Neutrophil (primary cell): ENCODE results near the gene SNAP25.

ENCODE experiments used
- H3K27ac ChIP-seq: fragments of 200-600 bp; sonication (generic); 2 replicates; pipeline ENCODE4 v1.5.1; 2016; ENCODE audit warnings: mild to moderate bottlenecking, moderate library complexity
- H3K27me3 ChIP-seq: fragments of 200-600 bp; sonication (generic); 2 replicates; pipeline ENCODE4 v1.6.0; 2016; ENCODE audit warnings: mild to moderate bottlenecking
- H3K36me3 ChIP-seq: fragments of 200-600 bp; sonication (generic); 2 replicates; pipeline ENCODE4 v1.5.1; 2017
- H3K4me1 ChIP-seq, 2 experiments: fragments of 200-600 bp in 1 of 2; sonication (generic) in 1 of 2; 1 replicate in 1 of 2; 2 replicates in 1 of 2; pipeline versions ENCODE4 v1.5.1 to v1.6.1; 2013 to 2016; ENCODE audit warnings: low read depth in 1 of 2, low read length in 1 of 2, mild to moderate bottlenecking in 1 of 2, moderate library complexity in 1 of 2; ENCODE audit not compliant: control insufficient read depth in 1 of 2, insufficient read depth in 1 of 2
- H3K4me3 ChIP-seq, 2 experiments: fragments of 200-600 bp in 1 of 2; sonication (generic) in 1 of 2; 1 replicate in 1 of 2; 2 replicates in 1 of 2; pipeline ENCODE4 v1.5.1; 2013 to 2016; ENCODE audit warnings: low read depth in 1 of 2, low read length in 1 of 2, mild to moderate bottlenecking in 1 of 2, moderate library complexity in 1 of 2
- H3K9me3 ChIP-seq: fragments of 200-600 bp; sonication (generic); 2 replicates; pipeline ENCODE4 v1.5.1; 2016
- CTCF ChIP-seq: fragments of 200-600 bp; sonication (generic); IDR thresholded peaks from 2 replicates; pipeline ENCODE4 v1.5.1; 2016; ENCODE audit warnings: antibody characterized with exemption

The SNAP25 gene

GRCh38 chr20:10263385-10264165 lies 44.9 kb downstream of the SNAP25 start:
- Histone ChIP-seq H3K9me3 (no peaks in the 10 kb centered on the region), H3K36me3 (no peaks in the 10 kb centered on the region), H3K4me1 (no peaks in the 10 kb centered on the region), H3K27ac (no peak overlapping the region), H3K4me3 (no peak overlapping the region), H3K27me3 (no peaks in the 10 kb centered on the region)
- TF ChIP-seq CTCF: no peak

- Histone ChIP-seq H3K9me3 (no peaks in the 10 kb centered on the region), H3K36me3 (no peaks in the 10 kb centered on the region), H3K4me1 (no peaks in the 10 kb centered on the region), H3K4me3 (no peak overlapping the region), H3K27ac (no peak overlapping the region), H3K27me3 (no peaks in the 10 kb centered on the region)
- no peak for TF ChIP-seq CTCF
Measured at GRCh38 chr20:10264166-10264558, 45.5 kb downstream of the SNAP25 start.

GRCh38 chr20:10268636-10269035 lies 50.0 kb downstream of the SNAP25 start:
- Histone ChIP-seq H3K9me3 (no peaks in the 10 kb centered on the region), H3K36me3 (no peaks in the 10 kb centered on the region), H3K27me3 (no peaks in the 10 kb centered on the region), H3K4me1 (no peaks in the 10 kb centered on the region), H3K4me3 (no peak overlapping the region), H3K27ac (no peak overlapping the region)
- no peak for TF ChIP-seq CTCF

- H3K4me1 ChIP-seq: no peaks in the 10 kb centered on the region
- H3K27ac ChIP-seq: no peak overlapping the region
- no peaks in the 10 kb centered on the region for H3K36me3 ChIP-seq
- H3K4me3 ChIP-seq: no peak overlapping the region
- no peaks in the 10 kb centered on the region for H3K27me3 ChIP-seq
- TF ChIP-seq CTCF: no peak
- no peaks in the 10 kb centered on the region for H3K9me3 ChIP-seq
Measured at GRCh38 chr20:10270630-10271029, 52.0 kb downstream of the SNAP25 start.

- TF ChIP-seq CTCF: no peak
- H3K36me3 ChIP-seq: no peaks in the 10 kb centered on the region
- no peaks in the 10 kb centered on the region for H3K4me1 ChIP-seq
- no peak overlapping the region for H3K27ac ChIP-seq
- no peaks in the 10 kb centered on the region for H3K27me3 ChIP-seq
- no peaks in the 10 kb centered on the region for H3K9me3 ChIP-seq
- no peak overlapping the region for H3K4me3 ChIP-seq
Measured at GRCh38 chr20:10271494-10272219, 53.0 kb downstream of the SNAP25 start.
